ENCODE data around the gene RSF1.
A peak's percentile ranks its signal among the peaks of the same experiment; 100 is the strongest.

The RSF1 gene

GRCh38 chr11:77728203-77728786 is 92.2 kb downstream of the RSF1 start:
- no peak for TF ChIP-seq CTCF (conservative IDR thresholded peaks at IDR 0.05; ENCODE audit: control insufficient read depth, insufficient read depth, low read depth, low read length)
- H3K4me3 ChIP-seq (ENCODE audit: control insufficient read depth, low read depth, low read length): no peak overlapping the region
- no peak for DNase-seq (ENCODE audit: low read depth)

- no peak for TF ChIP-seq CTCF (conservative IDR thresholded peaks at IDR 0.05; ENCODE audit: control insufficient read depth, insufficient read depth, low read depth, low read length)
- H3K4me3 ChIP-seq (ENCODE audit: control insufficient read depth, low read depth, low read length): no peak overlapping the region
- no peak for DNase-seq (ENCODE audit: low read depth)
Measured at GRCh38 chr11:77726524-77726923, 94.0 kb downstream of the RSF1 start.

GRCh38 chr11:77725433-77725832 is 95.1 kb downstream of the RSF1 start:
- H3K4me3 ChIP-seq (ENCODE audit: control insufficient read depth, low read depth, low read length): no peak overlapping the region
- no peak for DNase-seq (ENCODE audit: low read depth)
- TF ChIP-seq CTCF (conservative IDR thresholded peaks at IDR 0.05; ENCODE audit: control insufficient read depth, insufficient read depth, low read depth, low read length): no peak

GRCh38 chr11:77724636-77725035 is 95.9 kb downstream of the RSF1 start:
- DNase-seq (ENCODE audit: low read depth): no peak
- TF ChIP-seq CTCF (conservative IDR thresholded peaks at IDR 0.05; ENCODE audit: control insufficient read depth, insufficient read depth, low read depth, low read length): no peak
- H3K4me3 ChIP-seq (ENCODE audit: control insufficient read depth, low read depth, low read length): no peak overlapping the region

GRCh38 chr11:77723024-77723423 is 97.5 kb downstream of the RSF1 start:
- H3K4me3 ChIP-seq (ENCODE audit: control insufficient read depth, low read depth, low read length): no peak overlapping the region
- no peak for TF ChIP-seq CTCF (conservative IDR thresholded peaks at IDR 0.05; ENCODE audit: control insufficient read depth, insufficient read depth, low read depth, low read length)
- no peak for DNase-seq (ENCODE audit: low read depth)

- no peak for TF ChIP-seq CTCF (conservative IDR thresholded peaks at IDR 0.05; ENCODE audit: control insufficient read depth, insufficient read depth, low read depth, low read length)
- no peak overlapping the region for H3K4me3 ChIP-seq (ENCODE audit: control insufficient read depth, low read depth, low read length)
- peak; percentile 36 for DNase-seq (ENCODE audit: low read depth)
Measured at GRCh38 chr11:77710358-77710757, 110.2 kb downstream of the RSF1 start.
